SU-DHL-6 (cell line): Measurements from ENCODE around the gene ZFYVE27.

Source experiments
- H2AFZ ChIP-seq: fragments of 200-600 bp; sonication (generic); 2 replicates; pipeline ENCODE4 v1.6.1; 2014; ENCODE audit warnings: low read depth, mild to moderate bottlenecking, moderate library complexity, mixed read lengths, antibody characterized with exemption, low read length; ENCODE audit not compliant: severe bottlenecking
- H3F3A ChIP-seq: fragments of 200-600 bp; shearing (Covaris generic); 2 replicates; pipeline ENCODE4 v1.6.0; 2016; ENCODE audit warnings: antibody characterized with exemption, mild to moderate bottlenecking; ENCODE audit not compliant: insufficient read depth
- H3K27ac ChIP-seq: fragments of 200-600 bp; sonication (generic); 2 replicates; pipeline ENCODE4 v1.5.1; 2016; ENCODE audit warnings: low read depth, mild to moderate bottlenecking, low read length, moderate library complexity, mixed read lengths
- H3K27me3 ChIP-seq: fragments of 200-600 bp; sonication (generic), shearing (Covaris generic); 2 replicates; pipeline ENCODE4 v1.6.0; 2014; ENCODE audit warnings: mild to moderate bottlenecking, low read length
- H3K36me3 ChIP-seq: fragments of 200-600 bp; sonication (generic); 2 replicates; pipeline ENCODE4 v1.6.1; 2014; ENCODE audit warnings: mild to moderate bottlenecking, low read length, mixed read lengths
- H3K4me2 ChIP-seq: fragments of 300-600, 200-600 bp; shearing (Covaris generic), sonication (generic); 2 replicates; pipeline ENCODE4 v1.6.0; 2014; ENCODE audit warnings: low read length, low read depth, mild to moderate bottlenecking; ENCODE audit not compliant: poor library complexity, severe bottlenecking
- H3K4me3 ChIP-seq: fragments of 200-600 bp; sonication (generic); 2 replicates; pipeline ENCODE4 v1.5.1; 2014; ENCODE audit warnings: antibody characterized with exemption, low read length, mild to moderate bottlenecking, mixed read lengths; ENCODE audit not compliant: insufficient read depth, poor library complexity, severe bottlenecking
- H3K79me2 ChIP-seq: fragments of 200-600 bp; sonication (generic); 2 replicates; pipeline ENCODE4 v1.6.1; 2014; ENCODE audit warnings: mild to moderate bottlenecking, low read length, moderate library complexity; ENCODE audit not compliant: insufficient read depth
- H3K9ac ChIP-seq: fragments of 200-600 bp; sonication (generic); 2 replicates; pipeline ENCODE4 v1.7.0; 2014; ENCODE audit warnings: mild to moderate bottlenecking, low read length
- H3K9me2 ChIP-seq: fragments of 200-600 bp; sonication (generic); replicated peaks from 2 replicates; pipeline ENCODE4 v1.6.1; 2014; ENCODE audit warnings: low read length; ENCODE audit not compliant: insufficient read depth
- H3K9me3 ChIP-seq: fragments of 200-600 bp; sonication (generic); 2 replicates; pipeline ENCODE4 v1.6.1; 2014; ENCODE audit warnings: low read length, mixed read lengths; ENCODE audit not compliant: insufficient read depth
- H4K20me1 ChIP-seq: fragments of 200-600 bp; sonication (generic); 2 replicates; pipeline ENCODE4 v1.6.1; 2014; ENCODE audit warnings: low read depth, mild to moderate bottlenecking, antibody characterized with exemption, low read length, moderate library complexity, mixed read lengths
- EZH2phosphoT487 ChIP-seq: fragments of 200-600 bp; sonication (generic), shearing (Covaris generic); conservative IDR thresholded peaks from 2 replicates; pipeline ENCODE4 v1.6.1; 2018; ENCODE audit warnings: mild to moderate bottlenecking, antibody characterized with exemption, low read length, moderate library complexity, mixed read lengths
- TF ChIP-seq, protein P1 (sequence below): fragments of 200-600 bp; sonication (generic); IDR thresholded peaks from one replicate; pipeline ENCODE4 v1.5.1; 2017; ENCODE audit warnings: antibody characterized with exemption, mild to moderate bottlenecking, low read length, moderate library complexity; ENCODE audit not compliant: insufficient read depth, poor library complexity, severe bottlenecking

The ZFYVE27 gene

DNA sequence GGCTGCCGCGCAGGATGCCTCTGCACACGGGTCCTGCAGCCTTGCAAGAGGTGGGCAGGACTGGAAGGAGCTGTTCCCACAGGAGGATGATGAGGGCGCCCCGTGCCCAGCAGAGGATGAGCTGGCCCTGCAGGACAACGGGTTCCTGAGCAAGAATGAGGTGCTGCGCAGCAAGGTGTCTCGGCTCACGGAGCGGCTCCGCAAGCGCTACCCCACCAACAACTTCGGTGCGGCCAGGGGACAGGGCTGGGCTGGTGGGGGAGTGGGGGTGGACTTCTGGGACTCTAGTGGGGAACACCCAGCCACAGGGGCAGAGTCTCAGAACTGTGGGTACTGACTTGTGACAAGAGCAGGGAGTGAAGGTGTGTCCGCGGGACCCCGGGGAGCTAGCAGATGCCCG is 16.0 kb downstream of the ZFYVE27 start:
- Histone ChIP-seq H3K9me3 (no peaks in the 10 kb centered on the region), H3K4me3 (no peak overlapping the region), H3K27ac (no peak overlapping the region), H2AFZ (no peak overlapping the region), H3K9me2 (no peaks in the 10 kb centered on the region), H3K9ac (no peak overlapping the region), H3K79me2 (no peaks in the 10 kb centered on the region), H4K20me1 (no peaks in the 10 kb centered on the region), H3F3A (no peaks in the 10 kb centered on the region), H3K4me2 (no peak overlapping the region), H3K27me3 (no peaks in the 10 kb centered on the region), H3K36me3 (peaks cover 8% of the 10 kb centered on the region; the same call in 1 of the 2 replicates)
- no peak for TF ChIP-seq EZH2phosphoT487
- TF ChIP-seq, protein P1, sequence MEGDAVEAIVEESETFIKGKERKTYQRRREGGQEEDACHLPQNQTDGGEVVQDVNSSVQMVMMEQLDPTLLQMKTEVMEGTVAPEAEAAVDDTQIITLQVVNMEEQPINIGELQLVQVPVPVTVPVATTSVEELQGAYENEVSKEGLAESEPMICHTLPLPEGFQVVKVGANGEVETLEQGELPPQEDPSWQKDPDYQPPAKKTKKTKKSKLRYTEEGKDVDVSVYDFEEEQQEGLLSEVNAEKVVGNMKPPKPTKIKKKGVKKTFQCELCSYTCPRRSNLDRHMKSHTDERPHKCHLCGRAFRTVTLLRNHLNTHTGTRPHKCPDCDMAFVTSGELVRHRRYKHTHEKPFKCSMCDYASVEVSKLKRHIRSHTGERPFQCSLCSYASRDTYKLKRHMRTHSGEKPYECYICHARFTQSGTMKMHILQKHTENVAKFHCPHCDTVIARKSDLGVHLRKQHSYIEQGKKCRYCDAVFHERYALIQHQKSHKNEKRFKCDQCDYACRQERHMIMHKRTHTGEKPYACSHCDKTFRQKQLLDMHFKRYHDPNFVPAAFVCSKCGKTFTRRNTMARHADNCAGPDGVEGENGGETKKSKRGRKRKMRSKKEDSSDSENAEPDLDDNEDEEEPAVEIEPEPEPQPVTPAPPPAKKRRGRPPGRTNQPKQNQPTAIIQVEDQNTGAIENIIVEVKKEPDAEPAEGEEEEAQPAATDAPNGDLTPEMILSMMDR, result no peak

DNA sequence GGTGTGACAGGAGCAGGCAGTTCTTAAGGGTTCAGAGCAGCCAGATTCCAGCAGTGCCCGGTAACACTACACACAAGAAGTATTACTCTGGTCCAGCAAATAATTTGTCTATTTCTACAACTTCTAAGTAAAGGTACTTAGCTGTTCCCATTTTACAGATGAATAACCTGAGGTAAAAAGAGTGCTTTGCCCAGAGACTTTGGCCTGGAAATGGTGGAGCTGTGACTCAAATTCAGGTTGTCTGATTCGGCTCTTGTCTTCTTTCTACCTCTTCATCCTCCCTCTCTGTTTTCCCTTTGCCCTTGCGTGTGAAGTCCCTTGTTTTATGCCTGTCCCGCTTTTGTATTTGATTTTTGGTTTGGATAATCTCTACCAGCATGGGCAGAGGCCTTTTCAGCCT is 17.8 kb downstream of the ZFYVE27 start:
- no peaks in the 10 kb centered on the region for H3K27me3 ChIP-seq
- no peak overlapping the region for H2AFZ ChIP-seq
- no peak overlapping the region for H3K27ac ChIP-seq
- H3K36me3 ChIP-seq, result no peaks in the 10 kb centered on the region
- no peaks in the 10 kb centered on the region for H3K9me2 ChIP-seq
- no peaks in the 10 kb centered on the region for H3K79me2 ChIP-seq
- H3F3A ChIP-seq, result no peaks in the 10 kb centered on the region
- no peak overlapping the region for H3K4me2 ChIP-seq
- no peaks in the 10 kb centered on the region for H3K9me3 ChIP-seq
- no peak overlapping the region for H3K4me3 ChIP-seq
- TF ChIP-seq, protein P1, result no peak
- no peak for TF ChIP-seq EZH2phosphoT487
- H3K9ac ChIP-seq, result no peak overlapping the region
- no peaks in the 10 kb centered on the region for H4K20me1 ChIP-seq

DNA sequence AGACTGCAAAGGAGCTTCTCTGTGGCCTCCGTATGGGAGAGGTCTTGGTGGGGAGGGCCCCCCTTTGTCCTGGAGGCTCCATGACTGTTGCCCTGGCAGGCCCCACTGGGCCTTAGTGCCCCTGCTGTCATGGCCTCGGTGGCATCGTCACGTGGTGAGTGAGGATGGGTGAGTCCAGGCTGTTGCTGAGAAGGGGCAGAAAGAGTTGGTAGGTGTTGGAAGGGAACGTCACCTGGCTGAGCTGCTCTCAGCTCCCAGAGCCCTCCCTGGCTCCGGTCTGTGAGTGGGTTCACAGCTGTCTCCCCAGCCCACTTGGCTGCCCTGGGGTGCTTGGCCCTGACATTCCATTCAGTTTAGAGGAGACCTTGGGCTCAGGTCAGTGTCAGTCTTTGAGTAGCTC is 18.8 kb downstream of the ZFYVE27 start:
- H3K27me3 ChIP-seq, result no peaks in the 10 kb centered on the region
- H3K4me3 ChIP-seq, result no peak overlapping the region
- TF ChIP-seq, protein P1, result no peak
- no peak for TF ChIP-seq EZH2phosphoT487
- no peak overlapping the region for H2AFZ ChIP-seq
- H3K79me2 ChIP-seq, result no peaks in the 10 kb centered on the region
- H3K27ac ChIP-seq, result no peak overlapping the region
- no peaks in the 10 kb centered on the region for H3K9me2 ChIP-seq
- no peaks in the 10 kb centered on the region for H4K20me1 ChIP-seq
- no peaks in the 10 kb centered on the region for H3K9me3 ChIP-seq
- H3K9ac ChIP-seq, result no peak overlapping the region
- no peak overlapping the region for H3K4me2 ChIP-seq
- H3K36me3 ChIP-seq, result no peaks in the 10 kb centered on the region
- H3F3A ChIP-seq, result no peaks in the 10 kb centered on the region

DNA sequence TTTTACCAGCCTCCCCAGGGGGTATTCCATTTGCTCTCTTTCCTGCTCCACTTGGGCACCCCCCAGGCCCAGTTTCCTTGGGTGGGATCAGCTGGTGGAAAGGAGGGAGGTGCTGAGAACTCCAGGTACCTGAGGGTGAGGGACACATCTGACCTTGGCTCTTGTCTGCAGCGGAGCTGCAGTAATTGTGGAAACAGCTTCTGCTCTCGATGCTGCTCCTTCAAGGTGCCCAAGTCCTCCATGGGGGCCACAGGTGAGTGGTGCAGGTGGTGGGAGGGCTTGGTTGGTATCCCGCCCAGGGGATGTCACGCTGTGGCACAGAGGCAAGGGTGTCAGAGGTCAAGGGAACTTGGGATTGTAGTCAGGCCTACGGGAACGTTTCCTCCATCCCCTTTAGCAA is 20.5 kb downstream of the ZFYVE27 start:
- H3F3A ChIP-seq, result no peaks in the 10 kb centered on the region
- no peaks in the 10 kb centered on the region for H3K9me3 ChIP-seq
- TF ChIP-seq EZH2phosphoT487, result no peak
- TF ChIP-seq, protein P1, result no peak
- H3K4me3 ChIP-seq, result no peak overlapping the region
- no peaks in the 10 kb centered on the region for H3K79me2 ChIP-seq
- H3K36me3 ChIP-seq, result no peaks in the 10 kb centered on the region
- H3K27me3 ChIP-seq, result no peaks in the 10 kb centered on the region
- no peak overlapping the region for H3K27ac ChIP-seq
- no peaks in the 10 kb centered on the region for H4K20me1 ChIP-seq
- H3K9me2 ChIP-seq, result no peaks in the 10 kb centered on the region
- no peak overlapping the region for H2AFZ ChIP-seq
- no peak overlapping the region for H3K4me2 ChIP-seq
- H3K9ac ChIP-seq, result no peak overlapping the region
